WI38 (cell line): ENCODE measurements around the gene RFX2.
"Not testable (repeated sequence)": the region's sequence is repeated elsewhere in the genome, so short reads cannot be mapped to it uniquely, and the experiment has no call there.

ENCODE experiments used
- H3K4me3 ChIP-seq: 2 replicates; pipeline ENCODE4 v1.5.1; 2011; ENCODE audit warnings: low read depth, mild to moderate bottlenecking, control low read depth, low read length
- TF ChIP-seq, protein P1 (sequence below): IDR thresholded peaks from 2 replicates; pipeline ENCODE4 v1.5.1; 2012; ENCODE audit warnings: low read depth, mild to moderate bottlenecking, control low read depth, low read length

Gene RFX2

DNA sequence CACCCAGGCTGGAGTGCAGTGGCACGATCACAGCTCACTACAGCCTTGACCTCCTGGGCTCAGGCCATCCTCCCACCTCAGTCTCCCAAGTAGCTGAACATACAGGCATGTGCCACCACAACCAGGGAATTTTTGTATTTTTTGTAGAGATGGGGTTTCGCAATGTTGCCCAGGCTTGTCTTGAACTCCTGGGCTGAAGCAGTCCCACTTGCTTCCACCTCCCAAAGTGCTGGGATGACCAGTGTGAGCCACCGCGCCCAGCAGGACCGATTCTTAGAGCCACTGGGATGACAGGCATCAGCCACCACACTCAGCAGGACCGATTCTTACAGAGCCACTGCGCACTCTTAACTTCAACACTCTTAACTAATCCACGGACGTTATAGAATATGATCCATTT lies 77.5 kb downstream of the RFX2 start:
- TF ChIP-seq, protein P1, sequence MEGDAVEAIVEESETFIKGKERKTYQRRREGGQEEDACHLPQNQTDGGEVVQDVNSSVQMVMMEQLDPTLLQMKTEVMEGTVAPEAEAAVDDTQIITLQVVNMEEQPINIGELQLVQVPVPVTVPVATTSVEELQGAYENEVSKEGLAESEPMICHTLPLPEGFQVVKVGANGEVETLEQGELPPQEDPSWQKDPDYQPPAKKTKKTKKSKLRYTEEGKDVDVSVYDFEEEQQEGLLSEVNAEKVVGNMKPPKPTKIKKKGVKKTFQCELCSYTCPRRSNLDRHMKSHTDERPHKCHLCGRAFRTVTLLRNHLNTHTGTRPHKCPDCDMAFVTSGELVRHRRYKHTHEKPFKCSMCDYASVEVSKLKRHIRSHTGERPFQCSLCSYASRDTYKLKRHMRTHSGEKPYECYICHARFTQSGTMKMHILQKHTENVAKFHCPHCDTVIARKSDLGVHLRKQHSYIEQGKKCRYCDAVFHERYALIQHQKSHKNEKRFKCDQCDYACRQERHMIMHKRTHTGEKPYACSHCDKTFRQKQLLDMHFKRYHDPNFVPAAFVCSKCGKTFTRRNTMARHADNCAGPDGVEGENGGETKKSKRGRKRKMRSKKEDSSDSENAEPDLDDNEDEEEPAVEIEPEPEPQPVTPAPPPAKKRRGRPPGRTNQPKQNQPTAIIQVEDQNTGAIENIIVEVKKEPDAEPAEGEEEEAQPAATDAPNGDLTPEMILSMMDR = no peak
- H3K4me3 ChIP-seq = no peak overlapping the region

DNA sequence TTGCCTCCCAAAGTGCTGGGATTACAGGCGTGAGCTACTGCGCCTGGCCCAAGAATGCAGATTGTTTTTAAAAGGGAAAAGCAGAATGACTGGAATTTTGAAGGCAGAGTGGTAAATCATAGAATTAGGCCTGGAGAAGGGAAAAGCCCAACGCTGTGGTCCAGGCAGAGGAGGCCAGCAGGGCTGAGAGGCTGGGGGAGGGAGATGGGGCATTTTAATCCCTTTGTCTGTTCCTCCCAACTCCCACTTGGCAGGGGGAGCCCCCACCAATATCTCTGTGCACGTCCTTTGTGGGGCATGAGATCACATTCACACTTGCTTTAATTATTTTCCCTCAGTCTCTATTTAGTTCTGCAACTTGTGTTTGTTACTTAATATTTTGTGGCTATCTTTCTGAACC lies 77.9 kb downstream of the RFX2 start:
- no peak overlapping the region for H3K4me3 ChIP-seq
- TF ChIP-seq, protein P1 = no peak

DNA sequence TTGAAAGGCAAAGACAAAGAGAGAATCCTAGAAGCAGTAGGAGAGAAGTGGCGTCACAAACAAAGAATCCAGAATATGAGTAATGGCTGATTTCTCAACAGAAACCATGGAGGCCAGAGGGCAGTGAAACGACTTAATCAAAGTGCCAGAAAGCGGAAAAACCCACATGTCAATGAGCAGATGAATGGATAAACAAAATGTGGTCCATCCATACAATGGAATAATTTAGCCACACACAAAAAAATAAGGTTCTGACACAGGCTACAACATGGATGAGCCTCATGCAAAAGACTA lies 80.1 kb downstream of the RFX2 start:
- H3K4me3 ChIP-seq = no peak overlapping the region
- TF ChIP-seq, protein P1 = no peak

DNA sequence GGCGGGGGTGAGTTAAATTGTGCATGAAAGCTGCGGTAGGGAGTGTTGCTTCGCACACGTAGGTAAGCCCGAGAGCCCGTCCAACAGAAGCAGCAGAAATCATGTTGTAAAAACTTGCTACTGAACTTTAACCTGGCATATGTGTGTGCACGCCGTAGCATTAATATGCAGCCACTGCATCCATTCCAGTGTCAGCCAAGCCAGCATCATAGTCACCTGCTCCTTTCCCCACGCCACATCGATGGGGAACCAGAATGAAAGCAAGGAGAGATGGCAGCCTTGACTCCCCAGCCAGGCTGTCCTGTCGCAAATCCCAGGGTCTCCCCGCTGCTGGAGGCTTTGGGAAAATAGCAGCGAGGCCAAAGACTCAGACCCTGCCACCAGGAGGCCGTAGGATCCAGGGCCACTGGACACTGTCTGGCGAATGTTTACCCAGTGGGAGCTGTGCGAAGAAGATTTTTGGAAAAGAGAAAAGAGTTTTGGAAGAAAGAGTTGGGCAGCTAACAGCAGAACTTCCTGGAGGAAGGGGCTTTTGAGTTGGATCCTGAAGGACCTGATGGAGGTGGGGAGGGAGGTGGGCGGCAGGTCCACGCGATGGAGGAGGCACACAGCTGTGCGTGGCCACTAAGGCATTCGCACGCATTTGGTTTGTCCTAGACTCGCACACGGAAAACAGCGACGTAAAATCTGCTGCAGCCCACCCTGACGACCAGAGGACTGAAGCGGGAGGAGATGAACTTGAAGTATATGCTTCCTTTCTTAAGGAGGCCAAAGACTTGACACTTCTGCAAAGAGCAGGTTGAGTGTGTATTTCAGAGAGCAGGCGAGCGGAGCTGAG lies 83.7 kb downstream of the RFX2 start:
- TF ChIP-seq, protein P1 = no peak
- no peak overlapping the region for H3K4me3 ChIP-seq

DNA sequence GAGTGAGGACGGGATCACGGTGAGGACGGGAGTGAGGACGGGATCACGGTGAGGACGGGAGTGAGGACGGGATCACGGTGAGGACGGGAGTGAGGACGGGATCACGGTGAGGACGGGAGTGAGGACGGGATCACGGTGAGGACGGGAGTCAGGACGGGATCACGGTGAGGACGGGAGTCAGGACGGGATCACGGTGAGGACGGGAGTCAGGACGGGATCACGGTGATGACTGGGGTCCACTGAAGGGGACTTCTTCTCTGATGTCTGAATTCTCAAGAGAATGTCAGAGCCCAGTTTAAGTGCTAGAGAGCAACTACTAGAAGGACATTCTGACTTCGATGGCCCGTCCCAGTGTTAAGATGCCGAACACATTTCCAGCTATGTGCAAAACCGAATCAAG lies 85.5 kb downstream of the RFX2 start:
- H3K4me3 ChIP-seq = not testable (repeated sequence)

DNA sequence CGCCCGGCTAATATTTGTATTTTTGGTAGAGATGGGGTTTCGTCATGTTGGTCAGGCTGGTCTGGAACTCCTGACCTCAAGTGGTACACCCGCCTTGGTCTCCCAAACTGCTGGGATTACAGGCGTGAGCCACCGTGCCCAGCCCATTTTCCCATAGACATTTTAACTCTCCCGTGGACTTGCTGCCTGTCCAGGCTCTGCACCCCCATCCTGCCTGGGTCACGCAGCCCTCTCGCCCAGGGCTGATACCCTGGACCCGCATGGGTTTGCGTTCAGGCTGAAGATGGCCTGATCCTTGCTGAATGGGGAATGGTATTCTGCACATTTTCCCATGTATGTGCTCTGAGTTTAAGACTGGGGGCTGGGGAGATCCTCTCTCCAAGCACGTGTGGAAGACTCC lies 86.4 kb downstream of the RFX2 start:
- no peak overlapping the region for H3K4me3 ChIP-seq
- TF ChIP-seq, protein P1 = no peak

DNA sequence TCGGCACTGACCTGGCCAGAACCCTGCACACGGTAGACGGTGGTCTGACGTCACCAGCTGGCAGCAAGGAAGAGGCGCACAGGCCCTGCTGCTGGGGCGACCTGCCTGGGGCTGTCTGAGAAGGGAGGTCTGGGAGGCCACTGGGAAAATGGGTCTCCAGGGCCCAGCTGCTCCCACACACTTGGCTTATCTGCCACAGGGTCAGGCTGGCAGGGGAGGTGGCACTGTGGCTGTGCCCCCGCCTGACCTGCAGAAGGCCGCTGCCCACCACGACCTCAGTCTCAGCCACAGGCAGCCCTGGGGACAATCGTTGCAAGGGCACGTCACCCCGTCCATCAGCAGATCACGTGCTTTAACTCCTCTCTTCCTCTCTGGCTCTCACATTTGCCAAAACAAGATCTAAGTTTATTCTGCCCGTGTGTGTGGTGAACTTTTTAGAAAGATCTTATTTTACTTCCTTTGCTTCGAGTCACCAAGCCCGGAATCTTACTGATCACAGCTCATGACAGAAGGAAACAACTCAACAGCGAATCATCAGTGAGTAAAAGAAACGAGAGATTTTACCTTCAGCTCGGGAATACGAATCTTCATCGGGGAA lies 87.1 kb downstream of the RFX2 start:
- TF ChIP-seq, protein P1 = no peak
- 0 out of 2 replicates have a peak overlapping the region, but pooled peaks have one; percentile 9 for H3K4me3 ChIP-seq
